Left lobe of liver (tissue), 2 donors: ENCODE measurements around the gene TMBIM1. TPM values are rescaled to one million over a fixed set of nuclear protein-coding genes. Genes with fewer than 3 reads are reported as not detected.
"Not testable (repeated sequence)": the region's sequence is repeated elsewhere in the genome, so short reads cannot be mapped to it uniquely, and the experiment has no call there.

Experiments used
- ATAC-seq: fragments of 200-7000 bp; cut with Tn5 transposase; one replicate; pipeline ENCODE4 v1.9.1; 2020; ENCODE audit warnings: mild to moderate bottlenecking, moderate library complexity
- DNase-seq: peaks from one replicate; pipeline ENCODE4 v3.0.0-alpha.2; 2020; ENCODE audit warnings: low spot score
- total RNA-seq: library from RNA; stranded (reverse); gene quantifications from one replicate; pipeline ENCODE4 v1.2.1, GENCODE V29; 2021
- donor health status: DM: no; HTN: no; CAD: no; lungs with moderate emphysema.
- donor health status: DM: no; HTN: yes; CAD: no.

Gene TMBIM1
- total RNA-seq, 1 donor from 2014 or later: 117 TPM

- ATAC-seq: no peak
- no peak for DNase-seq
Measured at GRCh38 chr2:218319813-218320365, 27.6 kb upstream of the TMBIM1 start.

- DNase-seq: no peak
- ATAC-seq: no peak
Measured at GRCh38 chr2:218318241-218318640, 25.9 kb upstream of the TMBIM1 start.

GRCh38 chr2:218317835-218318234 is 25.5 kb upstream of the TMBIM1 start:
- no peak for ATAC-seq
- DNase-seq: no peak

- no peak for DNase-seq
Measured at GRCh38 chr2:218317303-218317630, 25.0 kb upstream of the TMBIM1 start.

GRCh38 chr2:218315397-218315796 is 23.1 kb upstream of the TMBIM1 start:
- DNase-seq: no peak

More at GRCh38 chr2:218317303-218317630, 25.0 kb upstream of the TMBIM1 start:
- ATAC-seq: no peak

GRCh38 chr2:218314764-218315163 is 22.5 kb upstream of the TMBIM1 start:
- not testable (repeated sequence) for DNase-seq, ATAC-seq

More at GRCh38 chr2:218315397-218315796, 23.1 kb upstream of the TMBIM1 start:
- ATAC-seq: no peak

GRCh38 chr2:218313356-218313755 is 21.1 kb upstream of the TMBIM1 start:
- DNase-seq (no peak), ATAC-seq (peak; percentile 47)

- ATAC-seq (peak; percentile 76), DNase-seq (no peak)
Measured at GRCh38 chr2:218312267-218312756, 20.0 kb upstream of the TMBIM1 start.

GRCh38 chr2:218311541-218312266 is 19.4 kb upstream of the TMBIM1 start:
- not testable (repeated sequence) for DNase-seq
- peak; percentile 38 for ATAC-seq

GRCh38 chr2:218310853-218311540 is 18.7 kb upstream of the TMBIM1 start:
- DNase-seq: no peak

GRCh38 chr2:218307415-218308090 is 15.2 kb upstream of the TMBIM1 start:
- no peak for DNase-seq
- ATAC-seq: no peak

More at GRCh38 chr2:218310853-218311540, 18.7 kb upstream of the TMBIM1 start:
- ATAC-seq: peak; percentile 5

GRCh38 chr2:218306184-218306920 is 14.0 kb upstream of the TMBIM1 start:
- ATAC-seq: peak; percentile 60
- no peak for DNase-seq

- DNase-seq (no peak), ATAC-seq (no peak)
Measured at GRCh38 chr2:218305383-218305782, 13.1 kb upstream of the TMBIM1 start.

GRCh38 chr2:218301176-218301819 is 9.0 kb upstream of the TMBIM1 start:
- ATAC-seq (peak; percentile 91), DNase-seq (peak; percentile 87)

GRCh38 chr2:218300141-218300540 is 7.8 kb upstream of the TMBIM1 start:
- ATAC-seq (no peak), DNase-seq (no peak)

- peak; percentile 42 for ATAC-seq
- no peak for DNase-seq
Measured at GRCh38 chr2:218298314-218298875, 6.1 kb upstream of the TMBIM1 start.

GRCh38 chr2:218296847-218297246 is 4.5 kb upstream of the TMBIM1 start:
- DNase-seq: no peak
- no peak for ATAC-seq

- no peak for DNase-seq
- no peak for ATAC-seq
Measured at GRCh38 chr2:218296200-218296599, 3.9 kb upstream of the TMBIM1 start.

GRCh38 chr2:218295029-218295428 is 2.7 kb upstream of the TMBIM1 start:
- ATAC-seq (no peak), DNase-seq (no peak)
